Kidney epithelial cell (primary cell): ENCODE measurements around the gene CALM3. TPM values are rescaled to one million over a fixed set of nuclear protein-coding genes. Genes with fewer than 3 reads are reported as not detected.

Experiments used
- DNase-seq: peaks from one replicate; pipeline ENCODE4 v3.0.0-alpha.2; 2010; ENCODE audit warnings: low read depth
- H3K27me3 ChIP-seq: 2 replicates; pipeline ENCODE4 v1.6.0; 2011; ENCODE audit warnings: low read length; ENCODE audit not compliant: control insufficient read depth, insufficient read depth
- H3K36me3 ChIP-seq: 2 replicates; pipeline ENCODE4 v1.5.1; 2011; ENCODE audit warnings: low read length; ENCODE audit not compliant: control insufficient read depth, insufficient read depth
- H3K4me3 ChIP-seq: 2 replicates; pipeline ENCODE4 v1.5.1; 2011; ENCODE audit warnings: low read depth, mild to moderate bottlenecking, control low read depth, low read length
- CTCF ChIP-seq: IDR thresholded peaks from 2 replicates; pipeline ENCODE4 v1.5.1; 2011; ENCODE audit warnings: mild to moderate bottlenecking, moderate library complexity, low read length, control low read depth, inconsistent platforms; ENCODE audit not compliant: insufficient read depth, poor library complexity, severe bottlenecking
- total RNA-seq: library from RNA; depleted of rRNA; stranded (reverse); fragments of >200 nt; gene quantifications from 2 replicates; pipeline ENCODE4 v1.2.3, GENCODE V29; 2015

Gene CALM3
- total RNA-seq, 1 donor from 2014 or later = 127 TPM

GRCh38 chr19:46602392-46603194 lies 1.5 kb downstream of the CALM3 start:
- H3K4me3 ChIP-seq = peak overlapping the region; percentile 88

DNA sequence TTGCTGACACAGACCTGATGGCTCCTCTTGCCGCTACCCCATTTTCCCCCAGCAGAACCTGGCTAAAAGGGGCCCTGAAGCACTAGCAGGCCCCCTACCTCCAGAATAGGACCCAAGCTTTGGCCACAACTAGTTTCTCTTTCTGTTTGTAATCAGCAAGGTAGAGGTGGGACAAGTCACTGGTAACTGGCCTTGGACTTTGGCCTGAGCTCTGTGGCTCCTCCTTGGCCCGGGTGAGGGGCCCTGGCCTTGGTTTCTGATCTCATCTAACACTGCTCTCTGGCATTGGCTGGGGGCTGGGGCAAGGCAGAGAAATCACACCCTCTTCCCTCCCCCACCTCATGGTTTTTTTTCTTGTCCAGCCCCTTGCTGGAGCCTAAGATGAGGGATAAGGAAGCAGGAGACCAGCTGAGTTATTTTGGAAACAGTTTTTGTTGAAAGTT lies 2.1 kb downstream of the CALM3 start:
- no peak for TF ChIP-seq CTCF
- H3K36me3 ChIP-seq = no peaks in the 10 kb centered on the region
- no peak for DNase-seq
- peak overlapping the region; percentile 88 for H3K4me3 ChIP-seq
- H3K27me3 ChIP-seq = no peaks in the 10 kb centered on the region

More at GRCh38 chr19:46602392-46603194, 1.5 kb downstream of the CALM3 start:
- no peak for DNase-seq
- Histone ChIP-seq H3K27me3 (no peaks in the 10 kb centered on the region), H3K36me3 (no peaks in the 10 kb centered on the region)
- no peak for TF ChIP-seq CTCF

- no peak for TF ChIP-seq CTCF
- H3K36me3 ChIP-seq = no peaks in the 10 kb centered on the region
- H3K4me3 ChIP-seq = no peak overlapping the region
- DNase-seq = no peak
- H3K27me3 ChIP-seq = no peaks in the 10 kb centered on the region
Observed at GRCh38 chr19:46603752-46604231, 2.7 kb downstream of the CALM3 start.

GRCh38 chr19:46604781-46605355 lies 3.7 kb downstream of the CALM3 start:
- H3K36me3 ChIP-seq = peaks cover 1% of the 10 kb centered on the region
- no peaks in the 10 kb centered on the region for H3K27me3 ChIP-seq
- TF ChIP-seq CTCF = no peak
- H3K4me3 ChIP-seq = no peak overlapping the region
- no peak for DNase-seq

- Histone ChIP-seq H3K4me3 (no peak overlapping the region), H3K27me3 (no peaks in the 10 kb centered on the region), H3K36me3 (peaks cover 2% of the 10 kb centered on the region)
- no peak for DNase-seq
- TF ChIP-seq CTCF = no peak
Observed at GRCh38 chr19:46605356-46605821, 4.3 kb downstream of the CALM3 start.

DNA sequence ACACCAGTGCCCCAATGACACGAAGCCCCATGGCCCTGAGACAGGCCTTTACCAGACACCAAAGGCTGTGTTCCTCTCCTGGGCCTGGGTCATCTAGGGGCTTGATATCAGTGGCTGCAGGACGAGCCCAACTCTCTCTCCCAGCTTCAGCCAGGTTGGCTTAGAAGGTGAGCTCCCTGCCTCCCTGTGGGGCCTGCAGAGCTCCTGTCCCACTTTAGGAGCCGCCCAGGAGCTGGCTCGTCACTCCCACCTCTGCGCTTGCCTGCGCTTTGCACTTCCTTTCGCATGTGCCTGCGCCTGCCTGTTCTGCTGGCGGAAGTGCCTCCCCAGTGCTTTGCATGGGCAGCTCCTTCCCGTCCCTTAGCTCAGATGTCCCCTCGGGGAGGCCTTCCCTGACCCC lies 4.9 kb downstream of the CALM3 start:
- H3K36me3 ChIP-seq = peaks cover 2% of the 10 kb centered on the region
- no peaks in the 10 kb centered on the region for H3K27me3 ChIP-seq
- DNase-seq = no peak
- no peak overlapping the region for H3K4me3 ChIP-seq
- no peak for TF ChIP-seq CTCF
